Adrenal gland (tissue), 5 donors: ENCODE data around the gene IL17RC.

Source experiments
- CTCF ChIP-seq, 6 experiments: fragments of 450-650 bp in 4 of 6; fragments of 200-600 bp in 2 of 6; sonication (generic) in 1 of 6; IDR thresholded peaks; 1 replicate in 5 of 6; 2 replicates in 1 of 6; pipeline versions ENCODE4 v1.5.1 to v1.8.0; 2016 to 2021; ENCODE audit warnings: antibody characterized with exemption in 6 of 6, mild to moderate bottlenecking in 2 of 6, moderate library complexity in 1 of 6
- POLR2A ChIP-seq, 2 donors: fragments of 450-650 bp; IDR thresholded peaks; one replicate each; pipeline ENCODE4 v1.6.1; 2017; ENCODE audit warnings: antibody characterized with exemption in 2 of 2, mild to moderate bottlenecking in 2 of 2, moderate library complexity in 1 of 2
- donor health status: DM: no; HTN: no; CAD: no.

GRCh38 chr3:9906480-9906879 lies 10.4 kb upstream of the IL17RC start:
- TF ChIP-seq CTCF (IDR thresholded peaks at IDR 0.05) (no peak), POLR2A (IDR thresholded peaks at IDR 0.05) (no peak)
